Glomerular endothelial cell (primary cell): ENCODE results near the gene RPLP1. TPM values are rescaled to one million over a fixed set of nuclear protein-coding genes. Genes with fewer than 3 reads are reported as not detected.

Source experiments
- DNase-seq: peaks from one replicate; pipeline ENCODE4 v3.0.0-alpha.2; 2011; ENCODE audit warnings: low read depth, low spot score; ENCODE audit errors: extremely low read depth
- total RNA-seq: library from RNA; depleted of rRNA; stranded (reverse); fragments of >200 nt; gene quantifications from 2 replicates; pipeline ENCODE4 v1.2.3, GENCODE V29; 2015

The RPLP1 gene
- total RNA-seq = 428 and 656 TPM in 2 replicates

DNA sequence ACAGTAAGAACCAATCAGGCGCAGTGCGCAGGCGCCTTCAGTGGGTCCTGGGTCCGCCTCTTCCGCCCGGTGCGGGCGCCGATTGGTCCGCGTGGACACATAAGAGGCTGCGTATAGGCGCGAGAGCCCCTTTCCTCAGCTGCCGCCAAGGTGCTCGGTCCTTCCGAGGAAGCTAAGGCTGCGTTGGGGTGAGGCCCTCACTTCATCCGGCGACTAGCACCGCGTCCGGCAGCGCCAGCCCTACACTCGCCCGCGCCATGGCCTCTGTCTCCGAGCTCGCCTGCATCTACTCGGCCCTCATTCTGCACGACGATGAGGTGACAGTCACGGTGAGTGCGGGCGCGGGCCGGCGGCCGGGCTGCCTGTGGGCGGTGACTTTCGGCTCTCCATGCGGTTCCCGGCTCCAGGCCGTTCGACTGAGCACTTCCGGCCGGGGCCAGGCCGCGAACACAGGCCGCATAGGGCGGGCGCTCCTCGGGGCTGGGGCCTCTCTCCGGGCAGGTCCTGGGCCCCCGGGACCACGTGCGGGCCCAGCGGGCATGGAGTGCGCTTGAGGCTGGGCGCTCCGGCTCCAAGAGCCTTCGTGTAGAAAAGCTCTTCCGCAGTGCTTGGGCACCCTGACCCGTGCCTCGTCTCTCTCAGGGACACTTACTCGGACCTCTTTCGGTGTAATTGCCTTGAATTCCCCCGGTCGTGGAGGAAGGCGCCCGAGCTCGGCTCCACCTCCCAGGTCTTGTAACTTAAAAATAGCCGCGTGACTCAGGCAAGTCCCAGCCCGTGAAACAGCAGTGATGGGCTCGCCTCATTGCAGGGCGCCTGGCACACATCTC, at the start of gene RPLP1:
TSS of gene RPLP1 (plus strand) at position 127 of the 830 bp plus-strand sequence. CDS start at position 258, 131 bp downstream.
- DNase-seq = peak; percentile 82

DNA sequence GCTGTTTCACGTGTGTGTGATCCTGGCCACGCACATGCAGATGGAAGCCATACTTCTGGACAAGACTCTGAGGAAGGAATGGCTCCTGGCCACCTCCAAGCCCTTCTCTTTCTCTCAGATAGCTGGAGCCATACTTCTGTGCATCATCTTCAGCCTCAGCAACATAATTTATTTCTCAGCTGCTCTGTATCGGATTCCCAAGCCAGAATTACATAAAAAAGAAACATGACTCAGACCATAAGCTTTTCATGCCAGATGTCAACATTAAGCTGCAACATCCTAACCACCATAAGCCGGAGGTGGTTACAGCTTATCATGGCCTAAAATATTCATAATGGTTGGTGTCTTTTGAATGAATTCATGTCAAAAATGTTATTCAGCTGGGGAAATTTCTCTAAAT, 49.0 kb upstream of the RPLP1 start:
- DNase-seq = no peak

DNA sequence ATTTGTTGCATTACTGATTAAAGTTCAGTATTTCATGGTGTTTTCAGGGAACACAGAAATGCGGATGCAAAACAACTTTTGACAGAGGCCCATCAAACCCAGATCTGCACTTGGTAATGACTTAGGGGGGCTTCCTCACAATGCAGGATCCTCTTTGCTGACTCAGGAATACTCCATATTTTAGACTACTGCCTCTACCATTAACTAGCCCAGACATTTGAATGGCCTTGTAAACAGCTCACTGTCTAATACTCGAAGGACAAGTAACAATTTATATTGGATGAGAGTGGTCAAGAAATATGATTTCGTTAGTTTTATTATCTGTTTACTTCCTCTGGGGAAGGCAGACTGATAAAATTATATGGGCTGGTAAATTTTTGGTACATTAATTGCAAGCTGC, 47.5 kb upstream of the RPLP1 start:
- DNase-seq = no peak

- no peak for DNase-seq
Measured at GRCh38 chr15:69407719-69408400, 44.8 kb upstream of the RPLP1 start.

DNA sequence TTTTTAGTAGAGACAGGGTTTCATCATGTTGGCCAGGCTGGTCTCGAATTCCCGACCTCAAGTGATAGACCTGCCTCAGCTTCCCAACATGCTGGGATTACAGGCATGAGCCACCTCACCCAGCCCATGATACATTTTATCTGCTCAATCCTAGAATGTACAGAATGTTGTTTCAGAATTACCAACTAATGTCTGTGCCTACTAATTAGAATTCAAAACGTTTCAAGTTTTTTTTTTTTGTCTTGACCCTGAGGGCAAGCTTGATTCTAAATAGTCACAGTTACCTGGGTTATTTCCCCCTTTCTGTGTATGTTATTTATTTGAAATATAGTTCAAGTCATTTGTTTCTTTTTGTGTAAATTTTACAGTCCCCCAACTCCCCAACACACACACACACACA, 43.8 kb upstream of the RPLP1 start:
- no peak for DNase-seq

GRCh38 chr15:69410248-69410874, 42.3 kb upstream of the RPLP1 start:
- DNase-seq = no peak

- no peak for DNase-seq
Measured at GRCh38 chr15:69412274-69412673, 40.3 kb upstream of the RPLP1 start.

- no peak for DNase-seq
Measured at GRCh38 chr15:69412701-69413100, 39.9 kb upstream of the RPLP1 start.

DNA sequence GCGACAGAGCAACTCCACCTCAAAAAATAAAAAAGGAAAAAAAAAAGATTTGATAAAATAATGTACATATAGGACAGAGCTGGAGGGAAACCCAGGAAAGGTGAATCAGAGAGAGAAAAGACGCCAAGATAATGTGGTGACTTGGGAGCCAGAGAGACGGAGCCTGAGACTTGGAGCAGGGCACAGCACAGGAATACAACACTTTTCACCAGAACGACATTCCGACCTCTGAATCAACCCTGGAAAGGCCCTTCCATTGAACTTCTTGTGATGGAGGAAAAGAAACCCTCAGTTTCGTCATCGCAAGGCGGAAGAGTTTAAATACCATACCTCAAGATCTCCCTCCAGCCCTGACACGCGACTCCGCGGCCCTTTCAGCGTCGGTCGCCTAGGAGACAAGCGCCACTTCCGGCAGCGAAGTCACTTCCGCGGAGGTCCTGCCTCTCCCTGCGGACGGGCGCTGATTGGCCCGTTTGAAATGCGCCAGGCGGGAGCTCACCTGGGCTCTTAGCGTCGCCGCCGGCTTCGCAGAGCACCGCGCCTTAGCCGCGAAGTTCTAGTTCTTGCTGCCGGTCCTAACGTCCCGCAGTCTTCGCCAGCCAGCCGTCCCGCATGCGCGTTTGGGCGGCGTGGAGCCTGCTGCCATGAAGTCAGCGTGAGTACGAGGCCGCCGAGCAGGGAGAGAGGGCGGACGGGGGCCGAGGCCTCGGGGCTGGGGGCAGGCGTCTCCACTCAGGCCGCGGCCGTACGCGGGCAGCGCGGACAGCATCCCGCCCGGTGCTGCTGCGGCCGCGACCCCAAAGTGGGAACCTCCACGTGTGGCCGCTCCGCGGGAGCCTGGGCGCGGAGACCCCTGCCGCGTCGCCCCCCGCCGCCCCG, 38.6 kb upstream of the RPLP1 start, which contains the start of gene KIF23:
TSS of gene KIF23 (plus strand) at position 528 of the 879 bp plus-strand sequence. CDS start at position 645, 117 bp downstream.
- peak; percentile 71 for DNase-seq

DNA sequence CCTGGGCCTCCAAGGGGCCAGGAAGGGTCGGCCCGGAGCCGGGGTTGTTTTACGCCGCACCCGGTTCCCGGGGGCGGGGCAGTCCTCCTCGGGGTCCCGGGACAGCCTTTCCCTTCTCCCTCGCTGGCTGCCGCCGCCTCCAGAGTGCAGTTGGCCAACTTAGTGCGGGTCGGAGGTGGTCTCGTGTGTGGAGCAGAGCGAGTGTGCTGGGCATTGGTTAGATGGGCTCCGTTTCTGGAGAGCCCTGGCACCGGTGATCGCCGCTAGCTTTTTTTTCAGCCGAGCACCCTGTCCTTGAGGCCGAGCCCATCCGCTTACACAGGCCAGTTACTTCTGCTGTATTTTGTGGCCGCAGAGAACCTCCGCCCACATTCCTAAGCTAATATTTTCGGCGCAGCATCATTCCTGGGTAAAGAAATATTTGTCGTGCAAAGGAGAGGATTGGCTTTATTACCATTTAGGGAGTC, 37.9 kb upstream of the RPLP1 start:
- peak; percentile 52 for DNase-seq

GRCh38 chr15:69415381-69415780, 37.2 kb upstream of the RPLP1 start:
- no peak for DNase-seq

DNA sequence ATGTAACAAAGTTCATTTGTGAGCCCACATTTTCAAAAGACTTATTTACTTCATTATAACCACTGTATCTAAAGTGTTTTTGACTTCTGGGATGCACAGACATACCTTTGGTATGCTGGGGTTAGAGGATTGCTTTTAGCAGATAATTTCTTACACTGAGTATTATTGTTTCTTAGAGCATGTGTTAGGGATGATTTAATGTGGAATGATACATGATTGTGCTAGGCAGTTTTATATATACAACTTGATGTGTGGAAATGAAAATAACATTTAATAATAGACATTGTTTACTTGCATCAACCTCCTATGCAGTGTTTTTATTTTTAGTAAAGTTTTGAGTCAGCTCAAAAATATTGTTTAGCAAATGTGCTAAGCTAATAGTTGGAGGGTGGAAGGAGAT, 35.0 kb upstream of the RPLP1 start:
- no peak for DNase-seq

DNA sequence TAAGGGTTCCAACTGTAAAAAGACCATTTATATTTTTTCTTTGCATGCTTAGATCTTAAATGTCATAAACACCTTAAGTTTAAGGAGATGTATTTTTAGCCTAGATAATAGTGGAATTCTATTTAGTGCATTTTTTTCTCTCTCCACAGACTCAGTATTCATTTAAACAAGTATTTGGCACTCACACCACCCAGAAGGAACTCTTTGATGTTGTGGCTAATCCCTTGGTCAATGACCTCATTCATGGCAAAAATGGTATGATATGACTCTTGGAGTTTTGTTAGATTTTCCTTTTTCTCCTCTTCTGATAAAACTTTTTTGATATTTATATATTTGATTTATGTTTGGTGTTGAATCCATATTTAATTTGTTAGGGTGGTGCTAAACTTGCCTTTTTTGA, 31.1 kb upstream of the RPLP1 start:
- DNase-seq = no peak

- DNase-seq = no peak
Measured at GRCh38 chr15:69422336-69422895, 30.2 kb upstream of the RPLP1 start.

DNA sequence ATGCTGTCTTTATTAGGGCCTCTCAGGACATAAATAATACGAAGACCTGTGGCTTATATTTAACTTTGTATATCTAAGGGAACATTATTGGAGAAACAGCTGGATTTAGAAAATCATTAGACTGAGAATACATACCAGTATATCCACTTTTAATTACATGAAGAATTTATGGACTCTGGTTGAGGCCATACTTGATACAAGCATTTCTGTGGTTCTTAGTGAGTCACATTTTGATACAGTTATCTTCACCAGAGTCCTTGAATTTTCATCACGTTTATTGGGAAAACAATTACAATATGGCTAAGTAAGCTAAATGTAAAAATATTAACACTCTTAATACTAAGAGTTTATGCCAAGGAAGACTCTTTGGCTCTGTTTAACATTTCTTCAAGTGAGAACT, 28.6 kb upstream of the RPLP1 start:
- no peak for DNase-seq

- no peak for DNase-seq
Measured at GRCh38 chr15:69424748-69425413, 27.7 kb upstream of the RPLP1 start.

DNA sequence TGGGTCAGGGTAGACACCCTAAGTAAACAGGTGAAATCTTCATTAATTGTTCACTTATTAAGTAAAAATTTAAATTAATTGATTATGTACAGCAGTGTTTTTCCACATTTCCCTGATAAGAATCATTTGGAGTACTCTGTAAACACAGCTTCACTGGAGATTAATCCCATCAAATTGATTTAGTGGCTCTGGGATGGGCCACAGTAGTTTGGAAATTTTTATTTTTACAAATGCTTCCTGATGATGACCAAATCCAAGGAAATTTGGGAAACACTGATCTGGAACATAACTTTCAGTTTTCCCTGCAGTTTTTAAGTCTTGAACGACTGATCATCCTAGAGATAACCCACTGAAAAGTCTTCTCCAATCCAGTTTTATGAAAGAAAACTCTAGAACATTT, 18.8 kb upstream of the RPLP1 start:
- no peak for DNase-seq

GRCh38 chr15:69434238-69434637, 18.4 kb upstream of the RPLP1 start:
- no peak for DNase-seq

DNA sequence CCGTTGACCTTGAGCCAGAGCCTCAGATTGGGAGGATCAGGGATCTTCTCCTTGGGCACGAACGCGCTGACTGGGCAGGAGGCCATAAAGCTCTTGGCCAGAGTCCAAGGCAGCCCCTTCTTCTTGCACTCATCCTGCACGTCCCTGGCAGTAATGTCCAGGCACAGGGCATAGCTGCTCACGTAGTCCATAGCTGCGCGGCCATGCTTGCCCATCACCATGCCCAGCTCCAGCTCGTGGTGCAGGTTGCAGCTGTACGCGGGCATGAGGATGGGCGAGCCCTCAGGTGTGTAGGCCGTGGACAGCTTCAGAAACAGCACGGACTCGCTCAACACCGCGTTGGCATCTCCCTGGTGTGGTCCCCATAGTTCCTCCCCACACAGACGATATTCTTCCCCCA, 17.9 kb upstream of the RPLP1 start:
- no peak for DNase-seq

- DNase-seq = no peak
Measured at GRCh38 chr15:69435985-69436384, 16.6 kb upstream of the RPLP1 start.
